ENCODE results near the gene ABCC12.

- TF ChIP-seq ATF1 (CRISPR knock-in tag; IDR thresholded peaks at IDR 0.05) = no peak
- TF ChIP-seq, protein P1, sequence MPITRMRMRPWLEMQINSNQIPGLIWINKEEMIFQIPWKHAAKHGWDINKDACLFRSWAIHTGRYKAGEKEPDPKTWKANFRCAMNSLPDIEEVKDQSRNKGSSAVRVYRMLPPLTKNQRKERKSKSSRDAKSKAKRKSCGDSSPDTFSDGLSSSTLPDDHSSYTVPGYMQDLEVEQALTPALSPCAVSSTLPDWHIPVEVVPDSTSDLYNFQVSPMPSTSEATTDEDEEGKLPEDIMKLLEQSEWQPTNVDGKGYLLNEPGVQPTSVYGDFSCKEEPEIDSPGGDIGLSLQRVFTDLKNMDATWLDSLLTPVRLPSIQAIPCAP (CRISPR knock-in tag; IDR thresholded peaks at IDR 0.05) = no peak
- TF ChIP-seq, protein P2, sequence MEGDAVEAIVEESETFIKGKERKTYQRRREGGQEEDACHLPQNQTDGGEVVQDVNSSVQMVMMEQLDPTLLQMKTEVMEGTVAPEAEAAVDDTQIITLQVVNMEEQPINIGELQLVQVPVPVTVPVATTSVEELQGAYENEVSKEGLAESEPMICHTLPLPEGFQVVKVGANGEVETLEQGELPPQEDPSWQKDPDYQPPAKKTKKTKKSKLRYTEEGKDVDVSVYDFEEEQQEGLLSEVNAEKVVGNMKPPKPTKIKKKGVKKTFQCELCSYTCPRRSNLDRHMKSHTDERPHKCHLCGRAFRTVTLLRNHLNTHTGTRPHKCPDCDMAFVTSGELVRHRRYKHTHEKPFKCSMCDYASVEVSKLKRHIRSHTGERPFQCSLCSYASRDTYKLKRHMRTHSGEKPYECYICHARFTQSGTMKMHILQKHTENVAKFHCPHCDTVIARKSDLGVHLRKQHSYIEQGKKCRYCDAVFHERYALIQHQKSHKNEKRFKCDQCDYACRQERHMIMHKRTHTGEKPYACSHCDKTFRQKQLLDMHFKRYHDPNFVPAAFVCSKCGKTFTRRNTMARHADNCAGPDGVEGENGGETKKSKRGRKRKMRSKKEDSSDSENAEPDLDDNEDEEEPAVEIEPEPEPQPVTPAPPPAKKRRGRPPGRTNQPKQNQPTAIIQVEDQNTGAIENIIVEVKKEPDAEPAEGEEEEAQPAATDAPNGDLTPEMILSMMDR (IDR thresholded peaks at IDR 0.05) = no peak
- no peak for TF ChIP-seq JUN (CRISPR knock-in tag; IDR thresholded peaks at IDR 0.05)
- no peak for TF ChIP-seq SP1 (CRISPR knock-in tag; conservative IDR thresholded peaks at IDR 0.05)
- no peak for TF ChIP-seq TCF7 (CRISPR knock-in tag; IDR thresholded peaks at IDR 0.05; ENCODE audit: low read depth)
Measured at GRCh38 chr16:48194828-48195556, 39.2 kb upstream of the ABCC12 start.
